ENCODE measurements around the gene MLST8.

MLST8 gene

GRCh38 chr16:2173916-2174315 lies 31.3 kb upstream of the MLST8 start:
- DNase-seq: no peak

DNA sequence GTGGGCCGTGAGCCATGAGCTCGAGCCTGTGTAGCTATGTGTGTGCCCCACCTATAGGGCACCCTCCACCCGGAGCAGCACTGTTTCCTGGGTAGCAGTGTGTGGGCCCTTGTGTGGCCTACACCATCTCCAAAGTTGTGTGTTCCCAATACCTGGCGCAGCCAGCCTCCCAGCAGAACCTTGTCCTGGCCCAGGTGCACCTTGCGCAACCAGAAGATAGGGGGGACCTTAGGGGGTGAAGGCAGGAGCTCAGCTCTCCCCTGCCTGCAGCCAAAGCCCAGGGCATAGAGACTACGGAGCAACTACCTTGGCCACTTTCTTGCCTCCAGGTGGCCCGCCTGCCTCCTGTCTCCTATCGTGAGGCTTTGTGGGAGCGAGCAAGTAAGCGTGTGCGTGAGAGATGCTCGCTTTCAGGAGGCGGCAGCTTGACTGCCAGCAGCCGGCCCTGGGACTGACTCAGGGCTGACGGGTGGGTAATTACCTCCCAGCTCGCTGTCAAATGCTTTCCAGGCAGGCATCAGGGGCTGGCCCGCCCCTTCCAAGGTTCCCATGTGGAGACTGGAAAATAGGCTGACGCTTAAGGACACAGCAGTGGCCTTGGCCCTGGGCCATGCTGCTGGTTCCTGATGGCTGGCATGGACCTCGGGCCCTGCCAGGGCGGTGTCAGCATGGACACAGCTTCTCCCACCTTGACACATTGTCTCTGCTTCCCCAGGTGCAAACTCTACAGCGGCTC lies 30.7 kb upstream of the MLST8 start:
- DNase-seq: no peak

- no peak for DNase-seq
Measured at GRCh38 chr16:2175454-2175853, 29.8 kb upstream of the MLST8 start.

- DNase-seq: no peak
Measured at GRCh38 chr16:2176047-2176446, 29.2 kb upstream of the MLST8 start.

DNA sequence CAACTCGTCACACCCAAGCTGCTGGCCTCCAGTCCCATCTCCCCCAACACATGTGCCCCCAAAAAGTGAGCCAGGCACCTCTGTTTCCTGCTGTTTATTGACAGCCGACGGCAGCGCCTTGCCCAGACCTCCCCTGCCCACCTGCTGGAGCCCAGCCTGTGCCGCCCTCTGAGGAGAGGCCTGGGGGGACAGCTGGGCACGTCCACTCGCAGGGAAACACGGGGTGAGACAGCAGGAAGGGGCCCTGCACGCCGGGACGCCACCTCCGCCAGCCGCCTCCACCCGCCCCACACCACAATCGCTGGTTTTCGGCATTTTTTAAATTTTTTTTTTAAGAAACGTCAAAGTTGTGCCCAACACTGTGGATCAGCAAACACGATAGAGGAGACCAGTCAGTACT lies 28.2 kb upstream of the MLST8 start:
- no peak for DNase-seq

DNA sequence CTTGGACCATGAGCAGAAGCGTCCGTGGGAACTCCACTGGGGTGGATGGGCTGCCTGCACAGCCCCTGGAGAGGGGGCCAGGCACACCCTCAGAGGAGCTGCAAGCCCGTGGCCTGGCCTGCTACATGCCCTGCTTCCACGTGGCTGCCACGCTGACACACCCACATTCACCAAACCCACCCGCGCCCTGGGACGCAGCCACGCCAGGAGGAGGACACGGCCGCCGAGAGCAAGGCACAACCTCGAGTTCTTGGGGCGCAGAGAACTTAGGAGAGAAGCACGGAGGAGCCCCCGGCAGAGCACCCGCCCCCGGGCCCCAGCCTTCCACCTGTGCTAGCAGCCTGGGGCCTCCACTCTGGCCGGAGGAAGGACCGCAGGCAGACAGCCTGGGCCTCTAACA lies 27.7 kb upstream of the MLST8 start:
- DNase-seq: no peak

DNA sequence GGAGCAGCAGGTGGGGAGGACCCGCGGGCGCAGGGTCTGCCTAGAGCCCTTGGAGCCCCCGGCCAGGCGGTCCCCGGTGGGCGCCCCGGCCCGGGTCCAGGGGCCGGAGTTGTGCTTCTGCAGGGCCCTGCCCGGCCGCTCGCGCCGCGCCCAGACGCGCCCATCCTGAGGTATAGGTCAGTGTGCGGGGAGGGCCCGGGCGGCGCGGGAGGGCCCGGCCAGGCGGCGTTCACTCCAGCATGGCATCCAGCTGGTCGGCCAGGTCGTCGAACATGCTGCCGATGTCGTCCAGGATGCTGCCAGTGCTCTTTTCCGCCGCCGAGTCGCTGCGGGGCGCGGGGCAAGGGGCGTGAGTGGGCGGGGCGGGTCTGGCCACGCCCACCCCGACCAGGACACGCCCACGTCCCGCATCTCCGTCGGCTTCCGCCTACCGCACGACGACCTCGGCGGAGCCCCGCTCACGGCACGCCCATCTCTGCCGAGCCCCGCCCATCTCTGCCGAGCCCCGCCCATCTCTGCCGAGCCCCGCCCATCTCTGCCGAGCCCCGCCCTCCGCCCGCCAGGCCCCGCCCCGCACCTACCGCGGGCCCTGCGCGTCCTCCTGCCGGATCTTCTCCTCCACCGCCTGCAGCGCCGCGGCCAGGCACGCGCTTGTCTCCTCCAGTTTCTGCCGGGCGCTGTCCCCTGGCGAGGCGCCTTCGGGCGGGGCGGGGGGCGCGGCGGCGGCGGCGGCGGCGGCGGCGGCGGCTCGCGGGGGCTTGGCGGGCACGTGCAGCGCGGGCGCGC lies 26.7 kb upstream of the MLST8 start:
- DNase-seq: no peak

GRCh38 chr16:2179107-2179501 lies 26.1 kb upstream of the MLST8 start:
- no peak for DNase-seq

DNA sequence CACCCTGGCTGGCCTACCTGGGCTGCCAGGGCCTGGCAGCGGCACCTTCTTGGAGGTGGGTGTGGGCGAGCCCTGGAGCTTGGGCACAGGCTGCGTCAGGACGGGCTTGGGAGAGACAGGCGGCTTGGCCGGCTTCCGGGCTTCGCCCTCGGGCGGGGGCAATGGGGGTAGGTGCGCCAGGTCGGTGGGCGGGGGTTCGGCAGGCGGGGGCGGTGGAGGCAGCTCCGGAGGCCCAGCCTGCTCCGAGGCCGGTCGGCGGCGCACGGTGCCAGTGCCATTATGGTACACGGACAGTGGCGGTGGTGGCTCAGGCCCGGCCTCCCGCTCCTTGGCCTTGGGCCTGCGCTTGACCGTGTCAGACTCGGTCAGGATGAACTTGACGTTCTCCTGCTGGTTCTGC lies 25.7 kb upstream of the MLST8 start:
- no peak for DNase-seq

GRCh38 chr16:2180461-2180860 lies 24.8 kb upstream of the MLST8 start:
- DNase-seq: no peak

GRCh38 chr16:2180962-2181923 lies 24.0 kb upstream of the MLST8 start:
- peak; percentile 47 for DNase-seq

GRCh38 chr16:2181952-2182351 lies 23.3 kb upstream of the MLST8 start:
- no peak for DNase-seq

DNA sequence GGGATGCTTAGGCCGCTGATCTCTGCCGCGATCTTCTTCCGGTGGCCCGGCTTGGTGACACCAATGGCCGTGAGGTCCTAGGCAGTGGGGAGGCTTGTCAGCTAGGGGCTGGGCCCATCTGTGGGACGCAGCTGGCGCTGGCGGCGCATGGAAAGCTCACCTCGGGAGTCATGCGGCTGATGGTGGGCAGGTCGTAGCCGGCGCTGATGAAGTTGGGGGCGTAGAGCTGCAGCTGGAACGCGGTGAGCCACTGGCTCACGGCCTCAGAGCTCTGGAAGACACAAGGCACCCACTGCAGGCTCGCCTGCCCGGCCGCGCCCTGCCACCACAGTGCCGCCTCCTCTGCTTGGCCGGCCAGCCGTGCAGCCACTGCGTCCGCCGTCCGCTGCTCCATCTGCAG lies 21.6 kb upstream of the MLST8 start:
- no peak for DNase-seq

DNA sequence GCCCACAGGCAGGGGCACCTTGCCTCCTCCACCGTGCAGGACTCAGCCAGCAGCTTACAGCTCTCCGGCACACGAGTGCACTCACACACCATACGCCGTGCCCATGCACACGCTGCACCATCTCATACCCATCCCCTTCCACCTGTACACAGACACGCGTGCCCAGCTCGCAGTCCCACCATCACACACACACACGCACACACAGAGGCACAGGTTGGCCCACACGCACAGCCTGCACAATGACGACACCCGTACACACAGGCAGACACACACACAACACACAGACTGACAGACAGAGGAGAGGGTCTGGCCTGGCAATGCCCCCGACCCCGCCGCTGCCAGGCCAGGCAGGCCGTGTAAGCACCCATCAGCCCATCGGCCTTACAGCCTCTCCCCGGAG lies 20.9 kb upstream of the MLST8 start:
- no peak for DNase-seq

DNA sequence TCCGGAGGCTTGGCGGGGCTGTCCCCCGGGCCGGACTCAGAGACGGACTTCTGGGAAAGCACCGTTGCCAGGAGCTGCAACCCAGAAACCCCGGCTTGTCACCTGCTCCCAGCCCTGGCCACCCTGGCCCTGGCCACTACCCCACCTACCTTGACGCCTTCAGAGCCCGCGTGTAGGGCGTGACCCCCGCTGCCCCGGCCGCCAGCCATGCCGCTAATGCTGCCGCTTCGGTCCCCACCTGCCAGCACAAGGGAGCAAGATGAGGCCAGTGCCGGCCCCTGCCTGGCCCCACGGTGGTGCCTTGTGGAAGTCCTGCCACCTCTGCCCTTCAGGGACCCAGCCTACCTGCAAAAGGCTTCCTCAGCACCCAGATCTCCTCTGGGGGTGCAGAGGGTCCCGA lies 20.3 kb upstream of the MLST8 start:
- no peak for DNase-seq

DNA sequence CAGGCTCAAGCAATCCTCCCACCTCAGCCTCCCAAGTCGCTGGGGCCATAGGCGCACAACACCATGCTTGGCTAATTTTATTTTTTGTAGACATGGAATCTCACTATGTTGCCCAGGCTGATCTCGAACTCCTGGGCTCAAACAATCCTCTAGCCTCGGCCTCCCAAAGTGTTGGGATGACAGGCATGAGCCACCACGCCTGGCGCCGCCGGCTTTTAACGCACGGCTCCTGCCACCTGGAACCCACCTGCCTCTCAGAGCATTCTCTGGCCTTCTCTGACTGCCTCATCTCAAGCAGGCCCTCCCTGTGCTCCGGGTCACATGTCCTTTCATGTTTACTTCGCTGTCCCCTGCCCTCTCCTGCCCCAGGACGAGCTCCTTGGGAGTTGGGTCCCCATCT lies 19.2 kb upstream of the MLST8 start:
- no peak for DNase-seq

DNA sequence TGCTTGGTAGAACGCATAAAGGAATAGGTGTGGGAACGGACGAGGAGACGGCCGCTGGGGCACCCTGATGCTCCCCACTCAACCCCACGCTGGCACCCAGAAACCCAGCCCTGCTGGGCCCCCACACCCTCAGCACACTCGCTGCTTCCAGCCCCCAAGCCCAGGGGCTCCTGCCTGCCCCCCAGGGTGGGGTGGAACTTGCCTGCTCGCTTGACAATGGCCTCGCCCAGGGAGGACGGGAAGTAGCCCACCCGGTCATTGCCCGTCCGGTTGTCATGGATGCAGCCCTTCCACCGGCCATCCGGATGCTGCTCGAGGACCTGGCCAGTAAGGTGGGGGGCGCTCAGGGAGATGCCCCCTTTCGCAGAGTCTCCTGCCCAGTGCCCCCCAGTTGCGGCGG lies 18.7 kb upstream of the MLST8 start:
- no peak for DNase-seq

DNA sequence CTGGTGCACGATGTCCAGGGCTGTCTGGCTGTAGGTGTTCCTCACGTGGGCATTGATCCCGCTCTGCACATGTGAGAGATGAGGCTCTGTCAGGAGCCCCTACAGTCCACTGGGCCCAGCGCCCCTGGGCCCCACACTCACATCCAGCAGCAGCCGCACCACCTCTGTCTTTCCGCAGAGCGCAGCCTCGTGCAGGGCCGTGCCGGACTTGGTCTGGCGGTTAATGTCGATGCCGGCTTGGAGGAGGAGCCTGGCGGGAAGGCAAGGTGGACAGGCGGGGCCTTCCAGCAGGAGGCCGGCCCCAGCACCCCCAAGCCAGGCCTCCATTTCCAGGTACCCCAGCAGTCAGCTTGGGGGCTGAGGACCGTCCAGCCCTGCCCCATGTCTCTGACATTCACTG lies 18.0 kb upstream of the MLST8 start:
- no peak for DNase-seq

GRCh38 chr16:2188395-2188794 lies 16.9 kb upstream of the MLST8 start:
- no peak for DNase-seq

- no peak for DNase-seq
Measured at GRCh38 chr16:2189252-2189893, 15.9 kb upstream of the MLST8 start.

DNA sequence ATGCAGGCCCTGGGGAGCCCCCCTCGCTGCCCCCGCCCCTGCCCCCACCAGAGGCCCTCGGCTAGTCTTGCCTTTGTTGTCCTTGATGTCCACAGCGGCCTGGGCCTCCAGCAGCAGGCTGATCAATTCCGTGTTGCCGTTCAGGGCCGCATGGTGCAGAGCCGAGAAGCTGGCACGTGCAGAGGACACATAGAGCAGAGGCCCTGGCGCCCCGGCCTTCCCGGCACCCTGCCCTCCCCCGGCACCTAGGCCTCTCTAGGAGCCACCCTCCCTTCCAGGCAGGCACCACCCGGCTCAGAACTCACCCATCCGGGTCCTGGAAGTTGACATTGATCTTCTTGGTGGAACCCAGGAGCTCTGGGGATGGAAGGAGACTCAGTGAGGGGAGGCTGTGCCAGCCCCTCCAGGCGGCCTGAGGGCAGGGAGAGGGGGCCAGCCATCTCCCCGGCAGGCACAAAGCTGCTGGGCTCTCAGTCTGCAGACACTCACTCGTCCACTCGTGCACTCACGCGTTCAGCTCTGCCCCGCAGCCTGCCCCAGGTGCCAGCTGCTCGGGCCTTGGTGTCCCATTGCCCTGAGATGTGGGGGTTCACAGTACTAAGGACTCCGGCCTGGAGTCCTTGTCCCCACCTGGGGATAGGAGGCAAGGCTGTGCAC lies 15.1 kb upstream of the MLST8 start:
- no peak for DNase-seq

DNA sequence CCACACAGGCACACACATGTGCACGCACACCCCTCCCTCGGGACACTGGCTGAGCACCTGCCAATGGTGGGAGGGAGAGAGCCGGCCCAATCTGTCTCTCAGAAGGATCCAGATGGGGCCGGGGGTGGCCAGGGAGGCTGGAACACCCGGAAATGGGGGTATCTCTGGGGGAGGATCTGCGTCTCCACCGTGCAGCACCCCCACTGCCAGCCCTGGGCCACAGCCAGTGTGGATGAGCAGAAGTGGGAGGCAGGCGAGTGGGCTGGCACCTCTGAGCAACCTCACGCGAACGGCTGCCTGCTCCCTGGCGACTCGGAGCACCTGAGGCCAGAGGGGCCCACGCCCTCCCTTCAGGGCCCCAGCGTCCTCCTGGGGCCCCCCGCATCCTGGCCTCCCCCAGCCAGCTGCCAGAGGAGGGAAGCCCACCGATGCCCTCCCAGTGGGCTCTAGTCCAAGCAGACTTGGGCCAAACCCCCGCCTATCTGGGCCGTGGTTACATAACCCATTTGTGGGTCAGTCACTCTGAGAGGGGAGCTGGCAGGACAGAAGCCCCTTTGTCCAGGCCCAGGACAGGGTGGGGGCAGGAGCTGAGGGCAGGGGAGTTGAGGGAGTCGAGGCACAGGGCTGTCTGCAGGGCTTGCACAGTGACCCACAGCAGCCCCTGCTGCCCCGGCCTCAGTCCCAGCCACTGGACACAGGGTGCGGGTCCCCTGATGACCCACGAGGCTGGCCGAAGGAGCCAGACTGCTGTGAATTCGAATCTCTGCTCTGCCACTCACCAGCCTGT lies 14.4 kb upstream of the MLST8 start:
- DNase-seq: peak; percentile 36

All from NCI-H82 (cell line).